Astrocyte (in vitro differentiated cells and primary cell): Measurements from ENCODE around the gene TMTC2. TPM values are rescaled to one million over a fixed set of nuclear protein-coding genes. Genes with fewer than 3 reads are reported as not detected.

Experiments
- DNase-seq: peaks from one replicate; pipeline ENCODE4 v3.0.0-alpha.2; 2010; ENCODE audit warnings: low read depth
- FAIRE-seq: peaks from 2 replicates; lab custom pipeline; 2011; peaks lifted over from hg19 to GRCh38; lab: Jason Lieb, UNC
- H2AFZ ChIP-seq: 2 replicates; pipeline ENCODE4 v1.6.0; 2012; ENCODE audit warnings: low read depth, low read length, inconsistent platforms
- H3K27ac ChIP-seq: 2 replicates; pipeline ENCODE4 v1.5.1; 2011; ENCODE audit warnings: low read depth, low read length, inconsistent platforms
- H3K27me3 ChIP-seq: 2 replicates; pipeline ENCODE4 v1.6.0; 2011; ENCODE audit warnings: low read length, inconsistent platforms; ENCODE audit not compliant: insufficient read depth
- H3K36me3 ChIP-seq: 2 replicates; pipeline ENCODE4 v1.5.1; 2011; ENCODE audit warnings: low read length, inconsistent platforms; ENCODE audit not compliant: insufficient read depth
- H3K4me1 ChIP-seq: 2 replicates; pipeline ENCODE4 v1.5.1; 2011; ENCODE audit warnings: low read length, inconsistent platforms; ENCODE audit not compliant: insufficient read depth
- H3K4me2 ChIP-seq: 2 replicates; pipeline ENCODE4 v1.6.0; 2012; ENCODE audit warnings: low read length, inconsistent platforms
- H3K4me3 ChIP-seq: 2 replicates; pipeline ENCODE4 v1.5.1; 2011; ENCODE audit warnings: low read depth, mild to moderate bottlenecking, low read length, inconsistent platforms; ENCODE audit not compliant: insufficient read depth
- H3K79me2 ChIP-seq: 2 replicates; pipeline ENCODE4 v1.6.0; 2012; ENCODE audit warnings: mild to moderate bottlenecking, low read length, inconsistent platforms; ENCODE audit not compliant: insufficient read depth
- H3K9ac ChIP-seq: 2 replicates; pipeline ENCODE4 v1.6.0; 2012; ENCODE audit warnings: mild to moderate bottlenecking, low read length, inconsistent platforms
- H3K9me3 ChIP-seq: 2 replicates; pipeline ENCODE4 v1.5.1; 2012; ENCODE audit warnings: low read depth, mild to moderate bottlenecking, low read length, inconsistent platforms; ENCODE audit not compliant: insufficient read depth
- H4K20me1 ChIP-seq: 2 replicates; pipeline ENCODE4 v1.6.0; 2012; ENCODE audit warnings: low read length, inconsistent platforms; ENCODE audit not compliant: insufficient read depth
- H3K27ac Mint-ChIP-seq: one replicate; pipeline ENCODE4 v1.8.0; 2021; ENCODE audit warnings: mild to moderate bottlenecking, mixed read lengths; ENCODE audit not compliant: unreplicated experiment
- H3K27me3 Mint-ChIP-seq: one replicate; pipeline ENCODE4 v1.8.0; 2021; ENCODE audit warnings: low read depth, mixed read lengths; ENCODE audit not compliant: unreplicated experiment
- H3K36me3 Mint-ChIP-seq: one replicate; pipeline ENCODE4 v1.8.0; 2021; ENCODE audit warnings: low read depth, mixed read lengths; ENCODE audit not compliant: unreplicated experiment
- H3K4me1 Mint-ChIP-seq: one replicate; pipeline ENCODE4 v1.8.0; 2021; ENCODE audit warnings: low read depth, mixed read lengths; ENCODE audit not compliant: unreplicated experiment
- H3K4me3 Mint-ChIP-seq: one replicate; pipeline ENCODE4 v1.8.0; 2021; ENCODE audit warnings: mild to moderate bottlenecking, moderate library complexity, mixed read lengths; ENCODE audit not compliant: unreplicated experiment
- H3K9me3 Mint-ChIP-seq: one replicate; pipeline ENCODE4 v1.8.0; 2021; ENCODE audit warnings: mild to moderate bottlenecking, mixed read lengths; ENCODE audit not compliant: unreplicated experiment
- EZH2 ChIP-seq: IDR thresholded peaks from 2 replicates; pipeline ENCODE4 v1.6.1; 2012; ENCODE audit warnings: mild to moderate bottlenecking, low read length, inconsistent platforms; ENCODE audit not compliant: insufficient read depth
- total RNA-seq: library from RNA; stranded (reverse); gene quantifications from 2 replicates; pipeline ENCODE4 v1.2.1, GENCODE V29; 2021
- TF ChIP-seq, protein P1 (sequence below): IDR thresholded peaks from 2 replicates; pipeline ENCODE4 v1.5.1; 2011; ENCODE audit warnings: low read depth, mild to moderate bottlenecking, inconsistent platforms, low read length, moderate library complexity; ENCODE audit not compliant: insufficient read depth

Gene TMTC2
- total RNA-seq, 1 donor from 2014 or later = 2.2 TPM

- H3K27ac ChIP-seq = no peak overlapping the region
- FAIRE-seq = no peak
Measured at GRCh38 chr12:82745063-82745674, 58.5 kb downstream of the TMTC2 start.

GRCh38 chr12:82745807-82746206 lies 59.1 kb downstream of the TMTC2 start:
- no peaks in the 10 kb centered on the region for H3K36me3 ChIP-seq
- H2AFZ ChIP-seq = no peak overlapping the region
- H3K27ac ChIP-seq = no peak overlapping the region
- H3K9ac ChIP-seq = no peak overlapping the region
- Mint-ChIP-seq H3K9me3 (no peaks in the 10 kb centered on the region), H3K4me1 (peaks cover 1% of the 10 kb centered on the region), H3K4me3 (no peak overlapping the region), H3K27ac (no peak overlapping the region), H3K27me3 (no peaks in the 10 kb centered on the region), H3K36me3 (no peaks in the 10 kb centered on the region)
- H3K4me1 ChIP-seq = peaks cover 2% of the 10 kb centered on the region
- DNase-seq = no peak
- TF ChIP-seq EZH2 = no peak
- TF ChIP-seq, protein P1, sequence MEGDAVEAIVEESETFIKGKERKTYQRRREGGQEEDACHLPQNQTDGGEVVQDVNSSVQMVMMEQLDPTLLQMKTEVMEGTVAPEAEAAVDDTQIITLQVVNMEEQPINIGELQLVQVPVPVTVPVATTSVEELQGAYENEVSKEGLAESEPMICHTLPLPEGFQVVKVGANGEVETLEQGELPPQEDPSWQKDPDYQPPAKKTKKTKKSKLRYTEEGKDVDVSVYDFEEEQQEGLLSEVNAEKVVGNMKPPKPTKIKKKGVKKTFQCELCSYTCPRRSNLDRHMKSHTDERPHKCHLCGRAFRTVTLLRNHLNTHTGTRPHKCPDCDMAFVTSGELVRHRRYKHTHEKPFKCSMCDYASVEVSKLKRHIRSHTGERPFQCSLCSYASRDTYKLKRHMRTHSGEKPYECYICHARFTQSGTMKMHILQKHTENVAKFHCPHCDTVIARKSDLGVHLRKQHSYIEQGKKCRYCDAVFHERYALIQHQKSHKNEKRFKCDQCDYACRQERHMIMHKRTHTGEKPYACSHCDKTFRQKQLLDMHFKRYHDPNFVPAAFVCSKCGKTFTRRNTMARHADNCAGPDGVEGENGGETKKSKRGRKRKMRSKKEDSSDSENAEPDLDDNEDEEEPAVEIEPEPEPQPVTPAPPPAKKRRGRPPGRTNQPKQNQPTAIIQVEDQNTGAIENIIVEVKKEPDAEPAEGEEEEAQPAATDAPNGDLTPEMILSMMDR = no peak
- no peaks in the 10 kb centered on the region for H4K20me1 ChIP-seq
- no peak overlapping the region for H3K4me2 ChIP-seq
- no peak for FAIRE-seq
- H3K27me3 ChIP-seq = no peaks in the 10 kb centered on the region
- no peak overlapping the region for H3K4me3 ChIP-seq
- no peaks in the 10 kb centered on the region for H3K79me2 ChIP-seq
- no peaks in the 10 kb centered on the region for H3K9me3 ChIP-seq

More at GRCh38 chr12:82745063-82745674, 58.5 kb downstream of the TMTC2 start:
- no peaks in the 10 kb centered on the region for H3K27me3 Mint-ChIP-seq
- Histone ChIP-seq H3K27me3 (no peaks in the 10 kb centered on the region), H2AFZ (no peak overlapping the region), H3K4me2 (no peak overlapping the region), H4K20me1 (no peaks in the 10 kb centered on the region), H3K36me3 (no peaks in the 10 kb centered on the region), H3K9ac (no peak overlapping the region), H3K9me3 (no peaks in the 10 kb centered on the region), H3K4me3 (no peak overlapping the region), H3K4me1 (peaks cover 8% of the 10 kb centered on the region), H3K79me2 (no peaks in the 10 kb centered on the region)
- no peaks in the 10 kb centered on the region for H3K9me3 Mint-ChIP-seq
- H3K27ac Mint-ChIP-seq = no peak overlapping the region
- H3K4me1 Mint-ChIP-seq = peaks cover 6% of the 10 kb centered on the region
- DNase-seq = no peak
- H3K4me3 Mint-ChIP-seq = no peak overlapping the region
- no peaks in the 10 kb centered on the region for H3K36me3 Mint-ChIP-seq
- TF ChIP-seq, protein P1 = no peak
- TF ChIP-seq EZH2 = no peak

- FAIRE-seq = no peak
- H3K27ac Mint-ChIP-seq = no peak overlapping the region
Measured at GRCh38 chr12:82746668-82747067, 60.0 kb downstream of the TMTC2 start.

More at GRCh38 chr12:82746668-82747067, 60.0 kb downstream of the TMTC2 start:
- H3K9me3 Mint-ChIP-seq = no peaks in the 10 kb centered on the region
- TF ChIP-seq, protein P1 = no peak
- TF ChIP-seq EZH2 = no peak
- peaks cover 1% of the 10 kb centered on the region for H3K4me1 Mint-ChIP-seq
- no peaks in the 10 kb centered on the region for H3K79me2 ChIP-seq
- no peak overlapping the region for H2AFZ ChIP-seq
- H3K27me3 Mint-ChIP-seq = no peaks in the 10 kb centered on the region
- H3K9ac ChIP-seq = no peak overlapping the region
- no peak overlapping the region for H3K4me3 ChIP-seq
- H3K36me3 Mint-ChIP-seq = no peaks in the 10 kb centered on the region
- H3K4me1 ChIP-seq = no peaks in the 10 kb centered on the region
- DNase-seq = no peak
- H3K4me2 ChIP-seq = no peak overlapping the region
- H3K36me3 ChIP-seq = no peaks in the 10 kb centered on the region
- no peaks in the 10 kb centered on the region for H3K27me3 ChIP-seq
- H3K9me3 ChIP-seq = no peaks in the 10 kb centered on the region
- H4K20me1 ChIP-seq = no peaks in the 10 kb centered on the region
- no peak overlapping the region for H3K4me3 Mint-ChIP-seq
- H3K27ac ChIP-seq = no peak overlapping the region
